ENCODE measurements around the gene MYCL.

DNA sequence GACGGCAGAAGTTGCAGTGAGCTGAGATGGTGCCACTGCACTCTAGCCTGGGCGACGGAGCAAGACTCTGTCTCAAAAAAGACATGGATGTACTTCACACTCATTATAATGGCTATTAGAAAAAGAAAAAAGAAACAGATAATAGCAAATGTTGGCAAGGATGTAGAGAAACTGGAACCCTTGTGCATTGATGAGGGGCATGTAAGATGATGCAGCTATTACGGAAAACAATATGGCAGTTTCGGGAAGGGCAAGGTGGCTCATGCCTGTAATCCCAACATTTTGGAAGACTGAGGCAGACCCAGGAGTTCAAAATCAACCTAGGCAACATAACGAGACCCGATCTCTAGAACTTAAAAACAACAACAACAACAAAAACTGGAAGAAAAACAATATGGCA lies 40.7 kb downstream of the MYCL start:
- TF ChIP-seq, protein P1, sequence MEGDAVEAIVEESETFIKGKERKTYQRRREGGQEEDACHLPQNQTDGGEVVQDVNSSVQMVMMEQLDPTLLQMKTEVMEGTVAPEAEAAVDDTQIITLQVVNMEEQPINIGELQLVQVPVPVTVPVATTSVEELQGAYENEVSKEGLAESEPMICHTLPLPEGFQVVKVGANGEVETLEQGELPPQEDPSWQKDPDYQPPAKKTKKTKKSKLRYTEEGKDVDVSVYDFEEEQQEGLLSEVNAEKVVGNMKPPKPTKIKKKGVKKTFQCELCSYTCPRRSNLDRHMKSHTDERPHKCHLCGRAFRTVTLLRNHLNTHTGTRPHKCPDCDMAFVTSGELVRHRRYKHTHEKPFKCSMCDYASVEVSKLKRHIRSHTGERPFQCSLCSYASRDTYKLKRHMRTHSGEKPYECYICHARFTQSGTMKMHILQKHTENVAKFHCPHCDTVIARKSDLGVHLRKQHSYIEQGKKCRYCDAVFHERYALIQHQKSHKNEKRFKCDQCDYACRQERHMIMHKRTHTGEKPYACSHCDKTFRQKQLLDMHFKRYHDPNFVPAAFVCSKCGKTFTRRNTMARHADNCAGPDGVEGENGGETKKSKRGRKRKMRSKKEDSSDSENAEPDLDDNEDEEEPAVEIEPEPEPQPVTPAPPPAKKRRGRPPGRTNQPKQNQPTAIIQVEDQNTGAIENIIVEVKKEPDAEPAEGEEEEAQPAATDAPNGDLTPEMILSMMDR (IDR thresholded peaks at IDR 0.05) = no peak
- no peak for TF ChIP-seq POLR2A (IDR thresholded peaks at IDR 0.05)
